PC-9 (cell line): ENCODE data around the gene ANXA7. TPM values are rescaled to one million over a fixed set of nuclear protein-coding genes. Genes with fewer than 3 reads are reported as not detected.

Experiments
- BruUV-seq: library from RNA; stranded (reverse); fragments of 400-500 nt; replicated peaks from 2 replicates; lab custom pipeline; 2021; lab: Mats Ljungman, UMichigan
- CTCF ChIA-PET: fragments of 300-600 bp; sonication (Branson Sonifier 250); formaldehyde crosslinking; loops from one replicate; lab custom pipeline; 2022; ENCODE audit warnings: antibody characterized with exemption; lab: Charles Lee
- POLR2A ChIA-PET: fragments of 300-600 bp; sonication (Branson Sonifier 250); formaldehyde crosslinking; loops from one replicate; lab custom pipeline; 2022; ENCODE audit warnings: antibody characterized with exemption; ENCODE audit not compliant: unreplicated experiment; lab: Charles Lee
- DNase-seq, 2 experiments: peaks; one replicate each; pipeline versions ENCODE4 v3.0.0 to v3.0.0-alpha.2; 2015 to 2022; ENCODE audit warnings: mixed read lengths in 1 of 2
- H2AFZ ChIP-seq: fragments of 200-600 bp; sonication (generic); 2 replicates; pipeline ENCODE4 v1.8.1; 2017; ENCODE audit warnings: antibody characterized with exemption
- H3F3A ChIP-seq: fragments of 200-600 bp; sonication (generic); 2 replicates; pipeline ENCODE4 v1.8.1; 2017; ENCODE audit warnings: antibody characterized with exemption, mild to moderate bottlenecking, low read depth; ENCODE audit not compliant: insufficient read depth
- H3K27ac ChIP-seq: fragments of 200-600 bp; sonication (generic); 2 replicates; pipeline ENCODE4 v1.6.1; 2016; ENCODE audit warnings: mixed run types
- H3K27me3 ChIP-seq: fragments of 200-600 bp; sonication (generic); 2 replicates; pipeline ENCODE4 v1.6.1; 2016; ENCODE audit warnings: low read depth, mixed run types; ENCODE audit not compliant: insufficient read depth
- H3K36me3 ChIP-seq: fragments of 200-600 bp; sonication (generic); 2 replicates; pipeline ENCODE4 v1.6.1; 2016; ENCODE audit warnings: low read depth, mixed run types
- H3K4me1 ChIP-seq: fragments of 200-600 bp; sonication (generic); replicated peaks from 2 replicates; pipeline ENCODE4 v1.6.1; 2016; ENCODE audit warnings: mixed run types; ENCODE audit not compliant: insufficient read depth
- H3K4me2 ChIP-seq: fragments of 200-600 bp; sonication (generic); 2 replicates; pipeline ENCODE4 v1.6.1; 2017; ENCODE audit warnings: mixed run types
- H3K4me3 ChIP-seq: fragments of 200-600 bp; sonication (generic); 2 replicates; pipeline ENCODE4 v1.6.1; 2016; ENCODE audit warnings: mixed run types
- H3K79me2 ChIP-seq: fragments of 200-600 bp; sonication (generic); 2 replicates; pipeline ENCODE4 v1.6.1; 2017; ENCODE audit warnings: low read depth, mixed run types
- H3K9me2 ChIP-seq: fragments of 200-600 bp; sonication (generic); 2 replicates; pipeline ENCODE4 v1.8.1; 2017; ENCODE audit warnings: mild to moderate bottlenecking; ENCODE audit not compliant: insufficient read depth
- H3K9me3 ChIP-seq: fragments of 200-600 bp; sonication (generic); 2 replicates; pipeline ENCODE4 v1.8.1; 2016; ENCODE audit warnings: low read depth; ENCODE audit not compliant: insufficient read depth
- H4K20me1 ChIP-seq: fragments of 200-600 bp; sonication (generic); 2 replicates; pipeline ENCODE4 v1.8.1; 2017; ENCODE audit not compliant: insufficient read depth
- CTCF ChIP-seq: fragments of 200-600 bp; sonication (generic); conservative IDR thresholded peaks from 2 replicates; pipeline ENCODE4 v1.6.1; 2017; ENCODE audit warnings: mixed run types, antibody characterized with exemption, mild to moderate bottlenecking, moderate library complexity
- EZH2 ChIP-seq: fragments of 200-600 bp; sonication (generic); IDR thresholded peaks from 2 replicates; pipeline ENCODE4 v1.8.0; 2017; ENCODE audit warnings: antibody characterized with exemption, low read depth
- intact Hi-C: fragments of 100-400 bp; cut with micrococcal nuclease; formaldehyde crosslinking; loops from one replicate; pipeline ENCODE4 v1.10.0; 2022; ENCODE audit not compliant: unreplicated experiment
- total RNA-seq: library from RNA; stranded (reverse); gene quantifications from 2 replicates; pipeline ENCODE4 v1.2.3, GENCODE V29; 2021

The ANXA7 gene
- total RNA-seq, 1 experiment from 2014 or later: 154 TPM

DNA sequence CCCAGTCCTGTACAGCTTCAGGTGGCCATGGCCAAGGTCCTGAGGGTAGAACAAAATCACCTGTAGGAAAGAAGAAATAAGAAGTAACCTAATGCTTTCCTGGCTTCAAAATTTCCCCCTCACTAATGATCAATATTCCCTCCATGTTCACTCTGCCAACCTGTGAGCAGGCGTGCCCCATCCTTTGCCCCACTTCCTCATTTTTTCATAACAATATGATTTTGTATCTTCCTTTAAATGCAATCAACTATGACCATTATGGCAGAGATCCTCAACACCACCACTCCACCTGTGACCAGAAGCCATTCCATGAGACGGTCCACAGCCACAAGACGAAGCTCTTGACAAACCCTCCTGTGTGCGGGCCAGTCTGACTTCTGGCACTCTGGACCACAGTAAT lies 12.5 kb upstream of the ANXA7 start:
- Histone ChIP-seq H3K79me2 (no peaks in the 10 kb centered on the region), H4K20me1 (no peaks in the 10 kb centered on the region), H2AFZ (no peak overlapping the region), H3K4me3 (no peak overlapping the region), H3K9me2 (no peaks in the 10 kb centered on the region; the same call in 1 of the 2 replicates), H3K27ac (no peak overlapping the region), H3K27me3 (no peaks in the 10 kb centered on the region), H3K4me1 (no peaks in the 10 kb centered on the region), H3F3A (no peaks in the 10 kb centered on the region), H3K9me3 (no peaks in the 10 kb centered on the region), H3K4me2 (no peak overlapping the region), H3K36me3 (no peaks in the 10 kb centered on the region)
- TF ChIP-seq EZH2: no peak
- TF ChIP-seq CTCF: no peak
- no peak for DNase-seq
- intact Hi-C loops: no loop called here
- CTCF ChIA-PET: no interaction called here
- POLR2A ChIA-PET: no interaction called here
- no TSS peak for BruUV-seq

DNA sequence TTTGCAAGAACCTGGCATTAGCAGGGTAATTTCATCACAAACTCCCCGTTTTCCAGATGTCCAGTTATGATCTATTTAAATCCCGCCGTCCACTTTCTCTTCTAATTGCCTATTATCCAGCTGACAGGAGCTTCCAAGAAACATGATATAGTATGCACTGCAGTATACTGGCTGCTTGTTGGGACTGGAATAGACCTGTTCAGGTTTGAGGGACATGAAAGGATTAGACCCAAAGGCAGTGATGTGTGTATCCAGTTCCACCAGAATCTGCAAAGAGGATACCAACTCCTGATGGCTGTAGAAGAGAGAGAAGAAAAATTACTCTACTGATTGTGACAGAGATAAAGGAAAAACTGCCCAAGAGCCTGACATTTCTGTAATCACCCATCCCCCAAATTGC lies 10.6 kb upstream of the ANXA7 start:
- H3K27ac ChIP-seq: no peak overlapping the region
- no peaks in the 10 kb centered on the region for H3K79me2 ChIP-seq
- no peaks in the 10 kb centered on the region for H3K27me3 ChIP-seq
- CTCF ChIA-PET: no interaction called here
- H3K9me2 ChIP-seq: no peaks in the 10 kb centered on the region
- BruUV-seq: no TSS peak
- no peaks in the 10 kb centered on the region for H4K20me1 ChIP-seq
- 0 out of 2 replicates have a peak, but pooled peaks cover 9% of the 10 kb centered on the region for H3F3A ChIP-seq
- no peaks in the 10 kb centered on the region for H3K9me3 ChIP-seq
- H3K36me3 ChIP-seq: no peaks in the 10 kb centered on the region
- no peak overlapping the region for H3K4me3 ChIP-seq
- TF ChIP-seq EZH2 (no peak), CTCF (no peak)
- POLR2A ChIA-PET: interaction anchor here (0.5 kb wide), 1 partner anchor 11 kb away, joined by 5 read pairs; no protein-coding TSS in a partner anchor
- H2AFZ ChIP-seq: no peak overlapping the region
- H3K4me1 ChIP-seq: peaks cover 3% of the 10 kb centered on the region; the same call in 1 of the 2 replicates
- intact Hi-C loops: no loop called here
- DNase-seq: no peak
- no peak overlapping the region for H3K4me2 ChIP-seq

DNA sequence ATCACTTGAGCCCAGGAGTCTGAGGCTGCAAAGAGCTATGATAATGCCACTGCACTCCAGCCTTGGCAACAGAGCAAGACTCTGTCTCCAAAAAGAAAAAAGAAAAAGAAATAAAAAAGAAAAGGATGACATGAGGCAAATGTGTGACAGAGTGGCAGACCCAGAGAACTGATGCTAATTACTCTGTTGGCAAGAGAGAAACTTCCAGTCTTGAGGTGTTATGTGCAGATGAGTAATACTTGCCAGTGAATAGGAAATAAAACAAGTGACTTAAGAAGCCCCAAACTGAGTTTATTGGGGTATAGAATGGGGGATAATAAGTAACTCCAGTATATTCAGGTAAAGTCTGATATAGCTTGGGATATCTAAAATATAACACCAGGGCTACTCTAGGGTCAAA lies 9.5 kb upstream of the ANXA7 start:
- Histone ChIP-seq H3K9me3 (no peaks in the 10 kb centered on the region), H2AFZ (no peak overlapping the region), H3K4me2 (no peak overlapping the region), H4K20me1 (no peaks in the 10 kb centered on the region), H3K27ac (no peak overlapping the region), H3F3A (0 out of 2 replicates have a peak, but pooled peaks cover 10% of the 10 kb centered on the region), H3K4me3 (no peak overlapping the region), H3K4me1 (peaks cover 15% of the 10 kb centered on the region), H3K36me3 (no peaks in the 10 kb centered on the region), H3K79me2 (no peaks in the 10 kb centered on the region), H3K9me2 (no peaks in the 10 kb centered on the region), H3K27me3 (no peaks in the 10 kb centered on the region)
- CTCF ChIA-PET: interaction anchor here (0.6 kb wide), 1 partner anchor 159 kb away, joined by 4 read pairs; no protein-coding TSS in a partner anchor
- no peak for DNase-seq
- POLR2A ChIA-PET: interaction anchor here (0.6 kb wide), 1 partner anchor 327 kb away, joined by 9 read pairs; the partner anchor contains the start of gene P4HA1
- intact Hi-C loops: no loop called here
- no TSS peak for BruUV-seq
- TF ChIP-seq CTCF: no peak
- no peak for TF ChIP-seq EZH2
